Esophagus squamous epithelium (tissue), 4 donors: Measurements from ENCODE around the gene ANKRD60.

ENCODE experiments used
- POLR2A ChIP-seq, 4 donors: fragments of 450-650 bp; IDR thresholded peaks; one replicate each; pipeline ENCODE4 v1.6.1; 2017; ENCODE audit warnings: antibody characterized with exemption in 4 of 4, mild to moderate bottlenecking in 4 of 4, moderate library complexity in 3 of 4
- TF ChIP-seq, protein P1 (sequence below), 6 experiments: fragments of 450-650 bp in 4 of 6; fragments of 200-600 bp in 2 of 6; sonication (generic) in 2 of 6; IDR thresholded peaks; one replicate each; pipeline ENCODE4 v1.5.1; 2016 to 2019; ENCODE audit warnings: antibody characterized with exemption in 6 of 6, mild to moderate bottlenecking in 4 of 6, moderate library complexity in 4 of 6

DNA sequence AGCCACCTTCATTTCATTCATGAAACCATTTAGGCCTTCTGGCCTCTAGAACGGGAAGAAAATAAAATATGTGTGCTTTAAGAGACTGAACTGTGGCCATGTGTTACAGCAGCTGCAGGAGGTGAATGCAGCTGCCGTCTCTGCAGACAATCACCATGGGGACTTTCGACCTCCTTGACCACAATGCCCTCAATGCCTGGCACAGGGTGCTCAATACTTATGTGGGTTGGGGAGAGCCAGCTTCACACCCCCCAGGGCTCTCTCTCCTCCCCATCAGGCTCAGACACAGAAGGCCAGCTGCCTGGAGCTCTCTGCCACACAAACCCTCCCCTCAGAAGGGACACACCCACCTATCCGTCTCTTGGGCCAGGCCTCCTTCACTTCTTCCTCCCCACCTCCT is 43.5 kb downstream of the ANKRD60 start:
- TF ChIP-seq, protein P1, sequence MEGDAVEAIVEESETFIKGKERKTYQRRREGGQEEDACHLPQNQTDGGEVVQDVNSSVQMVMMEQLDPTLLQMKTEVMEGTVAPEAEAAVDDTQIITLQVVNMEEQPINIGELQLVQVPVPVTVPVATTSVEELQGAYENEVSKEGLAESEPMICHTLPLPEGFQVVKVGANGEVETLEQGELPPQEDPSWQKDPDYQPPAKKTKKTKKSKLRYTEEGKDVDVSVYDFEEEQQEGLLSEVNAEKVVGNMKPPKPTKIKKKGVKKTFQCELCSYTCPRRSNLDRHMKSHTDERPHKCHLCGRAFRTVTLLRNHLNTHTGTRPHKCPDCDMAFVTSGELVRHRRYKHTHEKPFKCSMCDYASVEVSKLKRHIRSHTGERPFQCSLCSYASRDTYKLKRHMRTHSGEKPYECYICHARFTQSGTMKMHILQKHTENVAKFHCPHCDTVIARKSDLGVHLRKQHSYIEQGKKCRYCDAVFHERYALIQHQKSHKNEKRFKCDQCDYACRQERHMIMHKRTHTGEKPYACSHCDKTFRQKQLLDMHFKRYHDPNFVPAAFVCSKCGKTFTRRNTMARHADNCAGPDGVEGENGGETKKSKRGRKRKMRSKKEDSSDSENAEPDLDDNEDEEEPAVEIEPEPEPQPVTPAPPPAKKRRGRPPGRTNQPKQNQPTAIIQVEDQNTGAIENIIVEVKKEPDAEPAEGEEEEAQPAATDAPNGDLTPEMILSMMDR (IDR thresholded peaks at IDR 0.05): no peak
- no peak for TF ChIP-seq POLR2A (IDR thresholded peaks at IDR 0.05)
